Left kidney (tissue), 2 donors: ENCODE results near the gene SIAH2. TPM values are rescaled to one million over a fixed set of nuclear protein-coding genes. Genes with fewer than 3 reads are reported as not detected.
A peak's percentile ranks its signal among the peaks of the same experiment; 100 is the strongest.

Experiments used
- DNase-seq: peaks from one replicate; pipeline ENCODE4 v3.0.0-alpha.2; 2013
- polyA plus RNA-seq: library from polyadenylated mRNA; unstranded; fragments of 120-200 nt; gene quantifications from one replicate; pipeline ENCODE4 v1.2.1, GENCODE V29; 2013; ENCODE audit not compliant: insufficient read length

SIAH2 gene
- polyA plus RNA-seq, 1 donor, result 16.7 TPM

DNA sequence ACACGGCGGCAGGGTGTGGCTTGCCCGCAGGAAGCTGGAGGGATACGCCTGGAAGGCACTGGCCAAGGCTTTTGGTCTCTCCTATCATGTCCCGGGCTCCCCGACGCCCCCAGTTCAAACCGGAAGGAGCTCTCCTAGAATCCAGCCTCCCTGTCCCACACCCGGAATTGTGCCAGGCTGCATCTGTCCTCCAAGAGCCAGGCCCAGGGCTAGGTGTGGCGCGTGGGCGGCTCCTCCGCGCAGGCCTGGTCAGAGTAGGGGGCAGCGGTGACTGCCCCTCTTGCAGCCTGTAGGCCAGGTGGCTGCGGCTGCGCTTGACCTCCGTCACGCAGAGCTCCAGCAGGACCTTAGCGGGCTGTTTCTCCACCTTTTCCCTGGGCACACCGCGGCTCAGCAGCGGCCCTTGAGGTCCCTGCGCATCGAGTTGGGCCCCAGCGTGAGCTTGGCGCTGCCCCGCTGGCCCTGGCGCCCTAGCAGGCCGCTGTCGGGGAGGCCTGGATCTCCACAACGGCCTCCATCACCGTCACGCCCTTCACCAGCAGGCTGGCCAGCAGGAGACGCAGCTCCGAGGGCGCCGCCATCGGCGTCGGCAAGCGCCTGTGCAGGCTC lies 15.9 kb upstream of the SIAH2 start:
- no peak for DNase-seq

DNA sequence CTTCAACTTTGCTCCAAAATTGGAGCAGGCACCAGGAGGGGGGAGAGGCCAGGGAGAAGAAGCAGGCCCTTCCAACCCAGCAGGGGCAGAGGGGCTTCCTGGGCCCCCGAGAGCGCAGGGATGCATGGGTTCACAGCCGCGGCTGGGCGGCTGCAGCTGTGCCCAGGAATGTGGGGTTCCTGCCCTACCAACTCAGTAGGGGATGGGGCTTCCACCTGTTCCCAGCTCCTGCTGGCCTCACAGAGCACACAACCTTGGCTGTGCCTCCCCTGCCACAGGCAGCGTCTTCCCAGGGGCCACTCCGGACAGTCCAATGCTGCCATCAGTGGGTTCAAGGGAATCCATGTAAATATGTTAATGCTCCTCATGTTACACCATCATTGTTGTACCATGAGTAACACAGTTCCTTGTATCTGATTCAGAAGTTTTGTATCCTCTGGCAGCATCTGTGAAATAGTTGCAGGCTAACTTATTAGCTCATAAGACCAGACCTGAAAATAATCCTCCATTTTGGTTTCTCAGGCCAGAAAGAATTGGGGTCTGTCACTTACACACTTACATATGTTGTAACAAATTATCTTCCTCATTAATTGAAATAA lies 12.1 kb upstream of the SIAH2 start:
- no peak for DNase-seq

DNA sequence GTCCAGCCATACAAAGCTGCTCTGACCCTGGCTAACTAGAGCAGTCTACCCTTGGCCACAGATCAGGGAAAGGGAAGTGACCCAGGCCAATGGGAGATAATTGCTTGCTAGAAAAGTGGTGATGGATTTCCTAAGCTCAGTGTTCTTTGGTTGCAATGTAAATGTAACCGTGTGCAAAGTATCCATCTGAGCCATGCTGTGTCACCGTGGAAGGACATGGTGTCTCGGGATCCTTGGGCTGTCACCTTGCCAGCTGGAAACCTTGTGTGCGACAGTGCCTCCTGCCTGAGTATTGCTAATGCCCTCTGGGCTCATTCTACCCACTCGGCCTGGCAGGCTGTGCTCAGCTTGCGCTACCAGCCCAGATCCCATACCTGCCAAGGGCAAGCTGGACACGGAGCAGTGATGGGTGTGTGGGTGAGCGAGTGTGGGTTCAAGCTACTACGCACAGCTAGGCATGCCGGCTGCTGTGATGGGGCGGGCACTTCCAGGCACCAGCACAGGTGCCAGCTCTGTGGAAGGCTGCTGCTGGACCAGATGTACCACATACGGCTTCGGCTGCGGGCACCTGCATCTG lies 10.7 kb upstream of the SIAH2 start:
- no peak for DNase-seq

DNA sequence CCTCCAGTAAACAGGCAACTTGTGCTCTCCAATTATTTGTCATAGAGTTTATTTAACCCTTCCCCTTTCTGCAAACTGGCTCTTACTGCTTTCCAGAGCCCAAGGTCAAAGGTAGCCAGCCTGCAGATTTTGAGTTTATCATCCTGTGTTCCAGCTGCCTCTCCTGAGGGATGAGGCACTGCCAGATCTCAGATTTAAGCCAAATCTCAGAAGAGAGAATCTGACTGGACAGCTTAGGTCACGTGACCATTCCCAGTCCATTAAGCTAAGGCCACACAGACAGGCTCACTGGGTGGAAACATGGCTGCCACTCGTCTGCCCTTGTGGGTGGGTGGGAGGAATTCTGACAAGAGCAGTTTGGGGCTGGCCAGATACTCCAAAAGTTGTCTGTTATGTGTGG lies 8.6 kb upstream of the SIAH2 start:
- no peak for DNase-seq

DNA sequence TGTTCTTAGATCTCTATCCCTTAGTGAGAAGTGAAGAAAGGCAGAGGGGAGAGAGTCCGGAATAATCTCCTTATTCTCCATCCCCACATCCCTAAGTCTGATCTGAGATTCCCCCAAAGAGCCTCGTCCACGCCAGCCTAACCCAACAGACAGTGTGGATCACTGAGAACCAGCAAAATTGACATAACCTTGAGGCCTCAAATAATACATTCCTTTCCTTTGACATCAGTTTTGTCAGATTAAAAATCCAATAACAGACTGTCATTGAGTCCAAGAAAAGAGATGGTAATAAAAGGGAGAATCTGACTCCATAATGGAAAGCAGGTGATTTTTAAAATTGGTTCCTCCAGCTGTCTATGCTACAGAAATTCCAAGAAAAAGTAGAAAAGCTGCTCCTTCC lies 7.7 kb upstream of the SIAH2 start:
- no peak for DNase-seq

DNA sequence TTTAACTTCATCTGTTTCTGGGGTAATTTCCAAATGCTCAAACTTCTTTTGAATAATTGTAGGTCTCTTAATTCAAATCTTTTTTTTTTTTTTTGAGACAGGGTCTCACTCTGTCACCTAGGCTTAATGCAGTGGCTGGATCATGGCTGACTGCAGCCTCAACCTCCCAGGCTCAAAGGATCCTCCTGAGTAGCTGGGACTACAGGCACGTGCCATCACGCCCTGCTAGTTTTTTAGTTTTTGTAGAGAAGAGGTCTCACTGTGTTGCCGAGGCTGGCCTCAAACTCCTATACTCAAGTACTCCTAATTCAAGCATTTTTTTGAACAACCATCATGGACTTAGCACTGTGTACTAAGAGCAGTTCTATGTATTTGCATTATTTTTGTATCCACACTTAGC lies 3.8 kb upstream of the SIAH2 start:
- DNase-seq, result no peak

DNA sequence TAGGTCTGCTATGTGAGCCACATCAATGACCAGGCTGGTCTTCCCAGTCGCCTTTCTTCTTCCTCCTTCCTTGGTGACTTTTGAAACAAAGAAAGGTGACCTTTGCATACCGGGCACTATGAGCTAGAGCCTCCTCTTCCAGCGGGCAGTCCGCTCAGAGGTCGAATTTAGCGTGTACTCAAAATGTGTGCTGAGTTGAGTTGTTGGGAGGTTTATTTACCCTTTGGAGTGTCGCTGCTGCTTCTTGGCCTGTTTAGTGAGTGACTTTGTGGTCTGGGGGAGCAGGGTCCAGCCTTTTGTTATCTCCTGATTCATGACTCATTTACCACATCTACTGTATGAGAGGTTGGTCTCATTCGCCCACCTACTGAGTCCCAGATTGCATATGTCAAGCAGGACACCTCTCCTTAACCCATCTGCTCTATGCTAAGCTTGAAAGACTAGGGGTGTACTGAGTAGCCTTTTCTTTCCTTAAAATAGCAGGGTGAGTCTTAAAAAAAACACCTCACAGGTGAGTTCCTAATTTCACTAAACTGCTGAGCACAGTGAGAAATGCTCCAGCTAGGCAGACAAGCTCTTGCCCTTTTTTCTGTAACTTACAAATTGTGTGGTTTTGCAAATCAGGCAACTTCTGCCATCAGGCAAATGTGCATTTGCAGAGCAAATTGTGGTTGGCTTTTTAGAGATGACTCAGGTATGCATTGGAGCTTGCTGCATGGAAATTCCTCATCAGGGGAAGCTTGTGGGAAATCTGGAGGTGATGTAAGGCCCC lies 3.2 kb upstream of the SIAH2 start:
- DNase-seq, result no peak

DNA sequence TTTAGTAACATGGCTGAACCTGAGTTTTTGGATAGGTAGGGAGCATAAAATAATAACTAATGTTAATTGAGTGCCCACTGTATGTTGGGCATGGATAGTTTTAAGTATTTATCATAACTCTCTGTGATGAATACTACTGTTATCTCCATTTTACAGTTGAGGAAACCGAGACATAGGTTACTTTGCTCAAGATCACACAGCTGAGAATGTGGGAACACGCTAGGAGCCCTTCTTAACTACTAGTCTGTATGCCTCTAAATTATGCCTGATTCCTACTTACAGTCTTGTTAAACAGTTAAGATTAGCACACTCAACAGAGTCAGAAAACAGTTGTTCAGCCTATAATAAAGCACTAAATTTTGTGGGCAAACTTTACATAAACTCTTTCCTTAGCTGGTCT lies 2.0 kb upstream of the SIAH2 start:
- no peak for DNase-seq

DNA sequence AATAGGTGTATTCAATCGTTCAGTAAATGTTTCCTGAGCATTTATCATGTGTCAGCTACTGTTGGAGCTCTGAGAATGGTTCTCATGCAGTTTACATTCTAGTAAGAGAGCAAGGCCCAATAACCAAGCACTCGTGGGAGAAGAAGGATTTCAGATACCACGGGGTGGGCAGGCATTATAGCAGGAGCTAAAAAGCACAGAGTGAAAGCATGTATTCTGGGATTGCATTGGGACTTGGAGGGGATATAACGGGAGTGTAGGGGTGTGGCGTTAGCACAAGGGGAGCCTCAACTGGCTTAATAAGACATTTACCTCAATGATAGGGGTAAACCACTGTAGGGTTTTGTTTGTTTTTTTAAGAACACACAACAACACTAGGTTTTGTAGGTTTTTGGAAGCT lies 1.6 kb upstream of the SIAH2 start:
- no peak for DNase-seq

DNA sequence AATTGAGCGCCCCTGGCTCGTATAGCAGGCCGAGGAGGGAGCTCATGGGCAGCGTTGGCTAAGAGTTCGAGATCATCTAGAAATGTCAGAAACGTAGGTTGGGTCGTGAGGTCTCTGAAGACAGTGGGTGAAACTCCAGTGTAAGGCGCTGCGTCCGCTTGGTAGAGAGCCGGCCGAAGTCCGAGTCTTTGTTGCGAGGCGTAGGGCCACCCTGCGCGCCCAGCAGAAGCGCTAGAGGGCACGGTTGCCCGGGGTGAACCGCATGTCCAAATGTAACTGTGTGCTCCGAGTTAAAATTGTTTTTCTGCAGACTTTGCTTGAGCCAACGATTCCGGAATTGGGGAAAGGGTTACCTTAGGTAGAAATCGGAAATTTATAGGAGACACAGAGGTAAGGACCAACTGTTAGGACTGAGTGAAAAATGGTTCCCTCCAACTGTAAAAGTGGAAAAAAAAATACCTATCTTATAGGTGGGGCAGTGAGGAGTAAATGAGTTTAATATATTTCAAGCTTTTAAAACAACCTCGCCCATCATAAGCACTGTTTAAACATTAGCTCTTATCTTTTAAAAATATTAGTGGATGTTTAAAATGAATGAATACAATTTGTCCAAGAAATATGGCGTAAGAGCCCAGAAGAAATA lies 993 bp upstream of the SIAH2 start:
- DNase-seq, result peak; percentile 53

DNA sequence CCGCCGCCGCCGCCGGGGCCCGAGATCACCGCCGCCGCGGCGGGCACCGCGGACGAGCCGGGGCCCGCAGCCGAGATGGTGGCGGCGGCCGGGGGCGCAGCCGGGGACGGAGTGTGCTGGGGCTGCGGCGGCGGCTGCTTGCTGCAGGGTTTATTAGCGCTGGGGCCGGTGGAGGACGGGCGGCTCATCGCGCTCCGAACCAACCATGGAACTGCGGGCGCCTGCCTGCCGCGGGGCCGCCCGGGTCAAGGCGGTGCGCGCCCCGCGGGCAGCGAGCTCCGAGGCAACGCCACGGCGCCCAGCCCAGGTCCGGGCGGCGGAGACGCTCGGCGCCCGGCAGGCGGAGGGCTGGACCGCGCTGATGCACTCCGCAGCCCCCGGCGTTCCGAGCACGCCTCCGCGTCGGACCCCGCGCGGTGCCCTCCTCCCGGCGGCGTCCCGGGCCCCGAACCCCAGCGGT lies 277 bp downstream of the SIAH2 start:
- no peak for DNase-seq

DNA sequence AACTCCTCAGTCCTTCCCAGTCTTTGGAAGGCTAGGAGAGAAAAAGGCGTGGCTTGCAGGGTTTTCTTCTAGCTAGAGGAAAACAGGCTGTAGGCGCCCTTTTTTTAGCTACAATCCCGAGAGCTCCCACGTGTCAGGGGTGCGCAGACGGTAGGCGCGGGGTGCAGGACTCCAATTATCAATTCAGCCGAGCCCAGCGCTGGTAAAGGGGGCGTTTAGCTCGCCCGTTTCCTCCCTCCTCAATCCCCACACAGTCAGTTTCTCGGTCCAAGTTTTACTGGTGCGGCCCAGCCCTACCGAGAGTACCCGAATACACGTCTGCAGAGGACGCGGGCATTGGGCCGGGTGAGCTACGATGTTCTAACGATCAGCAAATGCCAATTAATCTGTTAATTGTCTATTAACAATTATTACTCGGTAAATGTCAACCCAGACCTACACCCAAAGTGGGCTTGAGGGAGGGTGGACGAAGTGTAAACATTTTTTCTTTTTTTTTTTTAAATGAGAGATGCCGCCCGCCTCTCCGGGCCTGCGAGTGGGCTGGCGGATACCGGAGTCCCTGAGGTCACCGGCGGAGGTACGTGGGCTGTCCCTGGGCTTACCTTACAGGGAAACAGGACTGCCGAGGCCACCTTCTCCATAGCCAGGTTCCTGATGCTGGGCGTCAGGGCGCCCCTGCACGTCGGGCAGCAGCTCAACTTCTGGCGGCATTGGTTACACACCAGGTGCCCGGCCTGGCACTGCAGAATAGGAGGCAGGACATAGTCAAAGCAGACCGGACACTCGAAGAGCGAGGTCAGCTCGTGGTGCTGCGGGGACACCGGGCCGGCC lies 923 bp downstream of the SIAH2 start:
- DNase-seq, result peak; percentile 62

DNA sequence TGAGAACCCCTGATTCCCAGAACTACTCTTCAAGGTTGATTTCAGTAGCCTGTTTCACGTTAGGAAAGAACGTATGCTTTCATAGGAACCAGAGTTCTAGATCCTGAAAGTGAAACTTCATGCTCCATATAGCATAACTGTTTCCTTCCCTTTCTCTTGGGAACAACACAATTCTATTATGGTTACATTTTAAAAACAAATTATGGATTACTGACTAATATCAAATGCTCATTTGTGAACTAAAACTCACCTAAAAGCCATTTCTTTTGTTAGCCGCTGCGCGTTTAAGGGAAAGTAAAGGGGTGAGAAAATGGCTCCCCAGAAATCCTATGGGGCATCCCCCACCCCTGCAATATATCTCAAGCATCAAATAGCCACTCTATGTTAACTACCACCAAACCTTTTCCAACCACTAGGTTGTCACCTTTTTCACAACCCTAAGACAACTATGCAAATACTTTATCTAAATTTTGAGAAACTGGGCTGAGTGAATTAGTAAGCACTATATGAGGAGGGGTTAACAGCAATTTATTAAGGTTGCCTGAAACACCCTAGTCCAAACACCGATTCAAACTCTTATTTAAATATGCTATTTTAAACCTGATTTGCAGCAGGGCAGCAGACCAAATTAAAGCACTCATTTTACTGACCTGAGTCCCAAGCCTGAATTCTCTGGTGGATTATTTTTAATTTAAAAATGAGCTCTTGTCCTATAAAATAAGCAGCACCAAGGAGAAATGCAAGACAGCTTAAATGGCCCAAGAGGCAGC lies 2.4 kb downstream of the SIAH2 start:
- no peak for DNase-seq

DNA sequence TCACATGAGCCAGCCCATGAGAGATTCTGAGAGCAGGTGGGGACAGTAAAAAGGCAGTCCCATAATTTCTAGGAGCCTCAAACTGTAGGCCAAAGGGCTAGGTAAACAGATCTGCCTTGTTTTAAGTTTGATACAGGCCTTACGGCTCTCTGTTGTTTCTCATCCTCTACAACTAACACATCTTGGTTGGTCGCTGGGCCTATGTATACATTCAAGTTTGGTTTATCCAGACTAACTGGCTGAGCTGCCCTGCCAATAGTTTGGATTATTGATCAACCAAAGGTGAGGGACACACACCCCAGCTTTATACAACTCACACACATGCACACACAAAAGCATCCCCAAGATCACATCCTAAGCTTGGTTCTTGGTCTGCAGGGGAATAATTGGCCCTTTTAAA lies 3.0 kb downstream of the SIAH2 start:
- no peak for DNase-seq

DNA sequence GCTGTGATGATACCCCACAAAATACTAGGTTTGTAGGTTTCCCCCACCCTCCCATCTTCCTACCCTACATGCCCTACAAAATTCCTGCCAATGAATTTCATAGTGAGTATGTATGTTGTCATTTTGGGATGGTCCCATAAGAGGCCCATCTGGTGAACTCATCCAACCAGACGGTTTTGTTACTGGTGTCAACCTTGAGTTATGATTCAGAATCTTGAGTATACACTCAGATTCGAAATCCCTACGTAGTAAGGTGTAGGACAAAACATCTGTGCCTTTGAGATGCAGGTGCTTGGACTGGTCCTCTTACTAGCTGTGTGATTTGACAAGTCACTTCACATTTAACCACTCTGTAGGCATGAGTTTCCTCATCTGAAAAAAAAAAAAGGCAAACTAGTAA lies 3.6 kb downstream of the SIAH2 start:
- no peak for DNase-seq

DNA sequence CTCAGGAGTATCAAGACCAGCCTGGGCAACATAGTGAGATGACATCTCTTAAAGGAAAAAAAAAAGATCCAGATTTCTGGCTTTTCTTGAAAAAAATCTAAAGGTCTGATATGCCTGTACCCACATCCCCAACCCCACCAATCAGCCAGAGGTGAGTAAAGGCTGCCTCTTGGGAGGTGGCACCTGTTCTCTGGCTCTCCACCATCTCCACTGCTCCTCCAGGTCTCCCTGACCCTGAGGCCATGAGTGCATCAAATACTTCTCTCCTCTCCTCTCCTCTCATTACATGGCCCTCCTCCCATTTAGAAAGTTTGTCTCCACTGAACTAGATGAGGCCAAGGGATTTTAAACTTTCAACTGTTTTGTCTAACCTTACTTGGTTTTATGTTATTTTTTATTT lies 5.2 kb downstream of the SIAH2 start:
- DNase-seq, result no peak

DNA sequence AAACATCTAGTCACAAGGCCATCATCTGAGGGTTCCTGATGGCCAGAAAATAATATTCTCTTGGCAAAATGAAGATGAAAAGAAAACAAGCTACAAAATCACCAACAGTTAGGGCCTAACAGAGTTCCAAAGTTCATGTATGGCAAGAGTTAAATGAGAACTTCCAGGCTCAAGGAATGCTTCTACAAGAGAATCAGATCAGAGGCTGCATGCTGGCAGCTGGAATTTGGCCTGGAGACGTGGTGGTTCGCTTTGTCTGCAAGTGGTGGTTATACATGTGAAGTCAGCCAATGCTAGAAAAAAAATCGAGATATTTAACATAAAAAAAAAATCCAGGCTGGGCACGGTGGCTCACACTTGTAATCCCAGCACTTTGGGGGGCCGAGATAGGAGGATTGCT lies 5.6 kb downstream of the SIAH2 start:
- no peak for DNase-seq

DNA sequence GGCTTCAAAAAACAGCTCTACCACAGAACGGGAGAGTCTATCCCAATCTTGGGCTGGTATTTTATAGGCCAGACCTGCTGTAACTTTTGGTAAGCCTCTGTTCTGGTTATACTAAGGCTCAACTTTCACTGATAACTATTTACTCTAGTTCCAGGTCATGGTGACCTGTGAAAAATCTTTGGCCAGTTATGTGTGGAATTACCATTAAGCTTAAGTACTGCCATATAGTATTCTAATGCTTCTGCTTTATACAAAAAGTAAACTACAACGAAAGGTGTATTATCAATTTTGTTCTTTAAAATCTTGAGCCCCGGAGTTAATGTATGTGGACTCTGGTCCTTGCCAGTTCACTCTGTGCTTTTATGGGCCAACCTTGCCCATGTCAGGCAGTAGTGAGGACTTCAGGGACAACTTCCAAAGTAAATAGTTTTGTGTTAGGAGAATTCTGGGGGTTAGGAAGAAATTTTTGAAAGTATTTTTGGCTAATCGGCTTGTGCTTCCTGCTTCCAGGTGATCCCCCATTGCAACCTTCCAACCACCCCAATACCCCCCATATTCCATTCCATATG lies 6.4 kb downstream of the SIAH2 start:
- no peak for DNase-seq

DNA sequence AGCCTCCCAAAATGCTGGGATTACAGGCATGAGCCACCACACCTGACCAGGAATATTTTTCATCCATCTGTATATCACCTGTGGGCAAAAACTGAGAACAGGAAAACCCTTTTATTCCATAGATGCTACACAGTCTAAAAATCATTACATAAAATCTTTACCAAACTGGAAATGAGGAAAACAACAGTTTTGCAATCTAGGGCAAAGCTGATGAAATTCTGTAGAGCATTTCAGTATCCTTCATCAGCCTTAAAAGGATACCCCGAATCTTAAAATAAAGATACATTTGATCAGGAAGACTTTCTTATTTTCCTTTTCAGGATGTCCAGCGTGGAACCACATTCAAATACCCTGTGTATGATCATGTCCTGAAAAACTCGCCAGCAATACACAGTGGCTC lies 7.1 kb downstream of the SIAH2 start:
- DNase-seq, result no peak

DNA sequence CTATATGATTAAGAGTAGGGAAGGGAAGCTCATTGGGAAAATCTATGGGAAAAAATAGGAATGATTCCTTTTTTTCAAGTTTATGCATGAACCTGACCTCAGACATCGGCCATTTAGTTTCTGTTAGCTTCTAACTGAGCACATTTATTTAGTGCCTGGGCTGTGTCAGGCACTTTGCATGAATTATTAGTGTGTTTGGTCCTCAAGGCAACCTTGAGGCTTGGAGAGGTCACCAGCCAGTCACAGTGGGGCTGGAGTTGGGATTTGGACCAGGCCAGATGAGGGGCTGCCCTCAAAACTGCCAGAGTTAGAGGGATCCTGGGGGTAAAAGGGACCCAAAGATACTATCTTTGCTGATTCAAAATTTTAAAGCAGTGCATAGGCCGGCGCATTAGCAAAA lies 8.1 kb downstream of the SIAH2 start:
- no peak for DNase-seq

DNA sequence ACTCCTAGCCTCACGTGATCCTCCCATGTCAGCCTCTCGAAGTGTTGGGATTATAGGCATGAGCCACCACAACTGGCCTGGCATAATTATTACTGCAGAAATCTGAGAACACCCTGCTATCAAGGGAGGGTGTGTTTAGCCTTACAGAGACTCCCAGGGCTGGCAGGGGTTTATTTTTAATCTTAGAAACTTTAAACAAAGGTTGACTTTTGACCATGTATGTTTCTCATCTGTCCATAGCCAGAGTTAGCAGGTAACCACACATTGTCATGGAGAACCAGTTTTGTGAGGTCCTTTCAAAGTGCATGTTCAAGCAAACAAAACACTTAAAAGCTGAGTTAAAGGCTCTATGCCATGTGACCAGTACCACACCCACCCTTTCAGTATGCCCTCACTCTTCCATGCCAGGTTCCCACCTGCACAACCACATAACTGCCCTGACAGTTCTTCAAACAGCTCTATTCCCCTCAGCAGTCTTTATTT lies 11.1 kb downstream of the SIAH2 start:
- no peak for DNase-seq
